Adipocyte (in vitro differentiated cells): ENCODE data around the gene CHST3.
"Not testable (repeated sequence)": the region's sequence is repeated elsewhere in the genome, so short reads cannot be mapped to it uniquely, and the experiment has no call there.

Source experiments
- DNase-seq: peaks from one replicate; pipeline ENCODE4 v3.0.0-alpha.2; 2015; ENCODE audit warnings: low read depth
- H3K27me3 ChIP-seq: replicated peaks from 2 replicates; pipeline ENCODE4 v1.7.0; 2013; ENCODE audit warnings: mild to moderate bottlenecking, low read length, moderate library complexity; ENCODE audit not compliant: control insufficient read depth, insufficient read depth
- H3K36me3 ChIP-seq: 2 replicates; pipeline ENCODE4 v1.7.0; 2013; ENCODE audit warnings: low read length, mild to moderate bottlenecking, moderate library complexity; ENCODE audit not compliant: control insufficient read depth, insufficient read depth, severe bottlenecking
- H3K4me1 ChIP-seq: 2 replicates; pipeline ENCODE4 v1.7.0; 2013; ENCODE audit warnings: mild to moderate bottlenecking, low read length, moderate library complexity; ENCODE audit not compliant: control insufficient read depth, insufficient read depth
- H3K4me3 ChIP-seq: 2 replicates; pipeline ENCODE4 v1.7.0; 2013; ENCODE audit warnings: mild to moderate bottlenecking, low read length, moderate library complexity
- H3K9ac ChIP-seq: 2 replicates; pipeline ENCODE4 v1.7.0; 2013; ENCODE audit warnings: mild to moderate bottlenecking, low read length, moderate library complexity
- H3K9me3 ChIP-seq: 2 replicates; pipeline ENCODE4 v1.7.0; 2013; ENCODE audit warnings: mild to moderate bottlenecking, low read length, moderate library complexity; ENCODE audit not compliant: control insufficient read depth

The CHST3 gene

GRCh38 chr10:71975087-71975870 is 11.1 kb downstream of the CHST3 start:
- peak; percentile 46 for DNase-seq
- Histone ChIP-seq H3K4me1 (peaks cover 99% of the 10 kb centered on the region), H3K27me3 (no peaks in the 10 kb centered on the region), H3K4me3 (peak overlapping the region; percentile 58), H3K9ac (peak overlapping the region; percentile 59), H3K36me3 (peaks cover 10% of the 10 kb centered on the region), H3K9me3 (no peaks in the 10 kb centered on the region)

GRCh38 chr10:71975871-71976725 is 11.9 kb downstream of the CHST3 start:
- Histone ChIP-seq H3K9me3 (no peaks in the 10 kb centered on the region), H3K4me3 (peak overlapping the region; percentile 58), H3K36me3 (peaks cover 10% of the 10 kb centered on the region), H3K4me1 (peaks cover 99% of the 10 kb centered on the region), H3K9ac (peak overlapping the region; percentile 59), H3K27me3 (no peaks in the 10 kb centered on the region)
- peak; percentile 71 for DNase-seq

GRCh38 chr10:71977614-71977903 is 13.4 kb downstream of the CHST3 start:
- H3K27me3 ChIP-seq, H3K9me3 ChIP-seq, H3K36me3 ChIP-seq, H3K4me3 ChIP-seq, DNase-seq: not testable (repeated sequence)
- Histone ChIP-seq H3K4me1 (peaks cover 99% of the 10 kb centered on the region), H3K9ac (peak overlapping the region; percentile 59)

GRCh38 chr10:71978476-71978875 is 14.3 kb downstream of the CHST3 start:
- no peak for DNase-seq
- H3K36me3 ChIP-seq: no peaks in the 10 kb centered on the region
- H3K9me3 ChIP-seq: no peaks in the 10 kb centered on the region
- H3K27me3 ChIP-seq: no peaks in the 10 kb centered on the region
- no peak overlapping the region for H3K4me3 ChIP-seq
- H3K9ac ChIP-seq: peak overlapping the region; percentile 28
- H3K4me1 ChIP-seq: peaks cover 99% of the 10 kb centered on the region

GRCh38 chr10:71978988-71979691 is 14.9 kb downstream of the CHST3 start:
- H3K27me3 ChIP-seq: no peaks in the 10 kb centered on the region
- peak overlapping the region; percentile 72 for H3K9ac ChIP-seq
- peaks cover 99% of the 10 kb centered on the region for H3K4me1 ChIP-seq
- no peak for DNase-seq
- H3K9me3 ChIP-seq: no peaks in the 10 kb centered on the region
- no peaks in the 10 kb centered on the region for H3K36me3 ChIP-seq
- H3K4me3 ChIP-seq: no peak overlapping the region

- no peaks in the 10 kb centered on the region for H3K27me3 ChIP-seq
- no peaks in the 10 kb centered on the region for H3K9me3 ChIP-seq
- H3K9ac ChIP-seq: peak overlapping the region; percentile 72
- DNase-seq: no peak
- peak overlapping the region; percentile 12 for H3K4me3 ChIP-seq
- H3K36me3 ChIP-seq: no peaks in the 10 kb centered on the region
- peaks cover 99% of the 10 kb centered on the region for H3K4me1 ChIP-seq
Observed at GRCh38 chr10:71979692-71980062, 15.5 kb downstream of the CHST3 start.

- Histone ChIP-seq H3K4me1 (peaks cover 99% of the 10 kb centered on the region), H3K9ac (peak overlapping the region; percentile 72), H3K27me3 (no peaks in the 10 kb centered on the region), H3K9me3 (no peaks in the 10 kb centered on the region), H3K36me3 (no peaks in the 10 kb centered on the region), H3K4me3 (peak overlapping the region; percentile 12)
- no peak for DNase-seq
Observed at GRCh38 chr10:71980181-71981014, 16.2 kb downstream of the CHST3 start.

- Histone ChIP-seq H3K9ac (peak overlapping the region; percentile 72), H3K4me1 (peaks cover 97% of the 10 kb centered on the region), H3K9me3 (no peaks in the 10 kb centered on the region), H3K27me3 (no peaks in the 10 kb centered on the region), H3K36me3 (no peaks in the 10 kb centered on the region), H3K4me3 (peak overlapping the region; percentile 12)
- DNase-seq: peak; percentile 50
Observed at GRCh38 chr10:71981015-71981875, 17.1 kb downstream of the CHST3 start.

GRCh38 chr10:71981876-71982230 is 17.7 kb downstream of the CHST3 start:
- no peak for DNase-seq
- Histone ChIP-seq H3K9ac (peak overlapping the region; percentile 72), H3K4me3 (no peak overlapping the region), H3K27me3 (no peaks in the 10 kb centered on the region), H3K36me3 (no peaks in the 10 kb centered on the region), H3K9me3 (no peaks in the 10 kb centered on the region), H3K4me1 (peaks cover 96% of the 10 kb centered on the region)
